H9 (cell line): ENCODE measurements around the gene LRRN1. TPM values are rescaled to one million over a fixed set of nuclear protein-coding genes. Genes with fewer than 3 reads are reported as not detected.

Experiments
- DNase-seq: peaks from one replicate; pipeline ENCODE4 v3.0.0-alpha.2; 2017
- H2AFZ ChIP-seq: one replicate; pipeline ENCODE4 v1.6.1; 2013; ENCODE audit warnings: mild to moderate bottlenecking, low read length, control low read depth, moderate library complexity
- H2AK5ac ChIP-seq: 2 replicates; pipeline ENCODE4 v1.6.1; 2013; ENCODE audit warnings: low read length, control low read depth, mixed read lengths; ENCODE audit not compliant: insufficient read length
- H2BK120ac ChIP-seq: one replicate; pipeline ENCODE4 v1.6.1; 2013; ENCODE audit warnings: low read depth, mild to moderate bottlenecking, low read length, control low read depth, inconsistent platforms; ENCODE audit not compliant: poor library complexity, severe bottlenecking
- H2BK12ac ChIP-seq: 2 replicates; pipeline ENCODE4 v1.6.1; 2013; ENCODE audit warnings: low read length, control low read depth, mixed read lengths, low read depth; ENCODE audit not compliant: insufficient read length
- H2BK15ac ChIP-seq: 2 replicates; pipeline ENCODE4 v1.6.1; 2013; ENCODE audit warnings: low read depth, low read length, control low read depth
- H2BK20ac ChIP-seq: one replicate; pipeline ENCODE4 v1.6.1; 2013; ENCODE audit warnings: low read depth, mild to moderate bottlenecking, low read length, control low read depth, inconsistent platforms; ENCODE audit not compliant: poor library complexity, severe bottlenecking
- H2BK5ac ChIP-seq: 2 replicates; pipeline ENCODE4 v1.6.1; 2013; ENCODE audit warnings: low read length, control low read depth, mixed read lengths; ENCODE audit not compliant: insufficient read length
- H3K14ac ChIP-seq: 2 replicates; pipeline ENCODE4 v1.6.1; 2013; ENCODE audit warnings: low read length, control low read depth; ENCODE audit not compliant: insufficient read depth
- H3K18ac ChIP-seq: 2 replicates; pipeline ENCODE4 v1.6.1; 2013; ENCODE audit warnings: low read depth, mild to moderate bottlenecking, mixed read lengths, low read length, control low read depth; ENCODE audit not compliant: insufficient read length
- H3K23ac ChIP-seq: 2 replicates; pipeline ENCODE4 v1.6.1; 2013; ENCODE audit warnings: low read length, control low read depth, mixed read lengths, low read depth; ENCODE audit not compliant: insufficient read length
- H3K23me2 ChIP-seq: 2 replicates; pipeline ENCODE4 v1.6.1; 2013; ENCODE audit warnings: low read depth, mild to moderate bottlenecking, mixed read lengths, low read length, control low read depth; ENCODE audit not compliant: insufficient read length, poor library complexity, severe bottlenecking
- H3K27ac ChIP-seq: 2 replicates; pipeline ENCODE4 v1.5.1; 2013; ENCODE audit warnings: low read length, control low read depth, mixed read lengths, low read depth; ENCODE audit not compliant: insufficient read length
- H3K27me3 ChIP-seq: 2 replicates; pipeline ENCODE4 v1.6.1; 2013; ENCODE audit warnings: low read length, control low read depth, inconsistent platforms; ENCODE audit not compliant: insufficient read depth
- H3K4ac ChIP-seq: 2 replicates; pipeline ENCODE4 v1.6.1; 2013; ENCODE audit warnings: low read depth, mild to moderate bottlenecking, control low read depth, inconsistent platforms, low read length, moderate library complexity
- H3K4me1 ChIP-seq: 2 replicates; pipeline ENCODE4 v1.6.1; 2013; ENCODE audit warnings: low read length, control low read depth, inconsistent platforms; ENCODE audit not compliant: insufficient read depth
- H3K4me2 ChIP-seq: 2 replicates; pipeline ENCODE4 v1.6.1; 2013; ENCODE audit warnings: low read length, control low read depth, mixed read lengths; ENCODE audit not compliant: insufficient read length, insufficient read depth
- H3K56ac ChIP-seq: 2 replicates; pipeline ENCODE4 v1.6.1; 2013; ENCODE audit warnings: low read depth, mild to moderate bottlenecking, mixed read lengths, low read length, control low read depth; ENCODE audit not compliant: insufficient read length
- H3K79me1 ChIP-seq: 2 replicates; pipeline ENCODE4 v1.6.1; 2013; ENCODE audit warnings: low read depth, mild to moderate bottlenecking, moderate library complexity, low read length, control low read depth, inconsistent platforms; ENCODE audit not compliant: insufficient read depth, poor library complexity, severe bottlenecking
- H3K79me2 ChIP-seq: 2 replicates; pipeline ENCODE4 v1.6.1; 2013; ENCODE audit warnings: low read length, control low read depth, inconsistent platforms; ENCODE audit not compliant: insufficient read depth
- H3K9ac ChIP-seq: 2 replicates; pipeline ENCODE4 v1.6.1; 2013; ENCODE audit warnings: low read length, control low read depth, mixed read lengths; ENCODE audit not compliant: insufficient read length; ENCODE audit errors: extremely low read depth
- H3K9me3 ChIP-seq: one replicate; pipeline ENCODE4 v1.6.1; 2013; ENCODE audit warnings: low read depth, low read length, inconsistent platforms; ENCODE audit not compliant: control insufficient read depth
- H3T11ph ChIP-seq: one replicate; pipeline ENCODE4 v1.6.1; 2013; ENCODE audit warnings: mild to moderate bottlenecking, low read length, control low read depth, inconsistent platforms
- H4K20me1 ChIP-seq: one replicate; pipeline ENCODE4 v1.6.1; 2013; ENCODE audit not compliant: control insufficient read depth, insufficient read length, insufficient read depth
- H4K5ac ChIP-seq: 2 replicates; pipeline ENCODE4 v1.6.1; 2013; ENCODE audit warnings: low read depth, mild to moderate bottlenecking, mixed read lengths, low read length, control low read depth; ENCODE audit not compliant: insufficient read length
- H4K8ac ChIP-seq: replicated peaks from 2 replicates; pipeline ENCODE4 v1.6.1; 2013; ENCODE audit warnings: low read length, control low read depth, mixed read lengths, low read depth; ENCODE audit not compliant: insufficient read length
- H4K91ac ChIP-seq: 2 replicates; pipeline ENCODE4 v1.6.1; 2013; ENCODE audit warnings: low read depth, mild to moderate bottlenecking, moderate library complexity, mixed read lengths, low read length, control low read depth; ENCODE audit not compliant: insufficient read length
- H3K27ac Mint-ChIP-seq, 3 experiments: 2 replicates in 2 of 3; 3 replicates in 1 of 3; pipeline ENCODE4 v1.8.0; 2020 to 2021; ENCODE audit warnings: mixed read lengths in 3 of 3, mild to moderate bottlenecking in 1 of 3, moderate library complexity in 1 of 3
- H3K27me3 Mint-ChIP-seq: 2 replicates; pipeline ENCODE4 v1.8.0; 2021; ENCODE audit warnings: low read depth, mild to moderate bottlenecking, moderate library complexity, mixed read lengths
- H3K36me3 Mint-ChIP-seq, 3 experiments: 2 replicates in 2 of 3; 3 replicates in 1 of 3; pipeline ENCODE4 v1.8.0; 2020 to 2021; ENCODE audit warnings: low read depth in 3 of 3, mixed read lengths in 3 of 3; ENCODE audit not compliant: insufficient read depth in 1 of 3
- H3K4me1 Mint-ChIP-seq, 2 experiments: 2 replicates each; pipeline ENCODE4 v1.8.0; 2020; ENCODE audit warnings: mixed read lengths in 2 of 2
- H3K4me3 Mint-ChIP-seq, 2 experiments: 2 replicates in 1 of 2; 3 replicates in 1 of 2; pipeline ENCODE4 v1.8.0; 2020 to 2021; ENCODE audit warnings: mild to moderate bottlenecking in 2 of 2, mixed read lengths in 2 of 2, moderate library complexity in 1 of 2
- H3K9me3 Mint-ChIP-seq, 2 experiments: 2 replicates in 1 of 2; 3 replicates in 1 of 2; pipeline ENCODE4 v1.8.0; 2020; ENCODE audit warnings: mild to moderate bottlenecking in 2 of 2, mixed read lengths in 2 of 2, moderate library complexity in 1 of 2
- CTCF ChIP-seq: fragments of 200-600 bp; sonication (generic); conservative IDR thresholded peaks from 3 replicates; pipeline ENCODE4 v1.8.0; 2021; ENCODE audit warnings: antibody characterized with exemption, mild to moderate bottlenecking
- total RNA-seq: library from RNA; stranded (reverse); gene quantifications from 2 replicates; pipeline ENCODE4 v1.2.1, GENCODE V29; 2021

Gene LRRN1
- total RNA-seq, 1 experiment from 2014 or later: 269 TPM

- Histone ChIP-seq H3K4me2 (no peak overlapping the region), H2BK12ac (no peak overlapping the region), H4K91ac (no peak overlapping the region), H3K14ac (no peak overlapping the region), H3K4me1 (no peaks in the 10 kb centered on the region), H2BK20ac (no peak overlapping the region), H4K20me1 (no peaks in the 10 kb centered on the region), H4K8ac (no peak overlapping the region), H3K27ac (no peak overlapping the region), H4K5ac (no peak overlapping the region), H2BK15ac (no peak overlapping the region), H2AFZ (no peak overlapping the region), H2BK120ac (no peak overlapping the region), H3K9ac (no peak overlapping the region), H3K9me3 (no peaks in the 10 kb centered on the region), H3K56ac (no peak overlapping the region), H3K27me3 (no peaks in the 10 kb centered on the region), H3K23ac (no peak overlapping the region), H3K23me2 (no peaks in the 10 kb centered on the region), H2BK5ac (no peak overlapping the region), H3K79me1 (no peaks in the 10 kb centered on the region), H3K18ac (no peak overlapping the region), H2AK5ac (no peak overlapping the region), H3K4ac (no peak overlapping the region), H3T11ph (no peak overlapping the region), H3K79me2 (no peaks in the 10 kb centered on the region)
- peaks cover 0 to 6% (median 0%) of the 10 kb centered on the region in 3 experiments; a peak in 2 of 7 replicates for H3K36me3 Mint-ChIP-seq
- H3K9me3 Mint-ChIP-seq: peaks cover 12 to 18% of the 10 kb centered on the region in 2 experiments; a peak in 3 of 5 replicates
- H3K4me3 Mint-ChIP-seq: no peak overlapping the region
- no peak for TF ChIP-seq CTCF
- H3K4me1 Mint-ChIP-seq: no peaks in the 10 kb centered on the region
- H3K27ac Mint-ChIP-seq: no peak overlapping the region
- no peaks in the 10 kb centered on the region for H3K27me3 Mint-ChIP-seq
- DNase-seq: no peak
Observed at GRCh38 chr3:3778216-3778615, 21.0 kb upstream of the LRRN1 start.
